GM12873 (cell line): Measurements from ENCODE around the gene GRIA3.

Experiments used
- TF ChIP-seq, protein P1 (sequence below): IDR thresholded peaks from 2 replicates; pipeline ENCODE4 v1.5.1; 2012; ENCODE audit warnings: low read depth, mild to moderate bottlenecking, moderate library complexity, low read length, control low read depth; ENCODE audit not compliant: insufficient read depth; ENCODE audit errors: missing control alignments

The GRIA3 gene

DNA sequence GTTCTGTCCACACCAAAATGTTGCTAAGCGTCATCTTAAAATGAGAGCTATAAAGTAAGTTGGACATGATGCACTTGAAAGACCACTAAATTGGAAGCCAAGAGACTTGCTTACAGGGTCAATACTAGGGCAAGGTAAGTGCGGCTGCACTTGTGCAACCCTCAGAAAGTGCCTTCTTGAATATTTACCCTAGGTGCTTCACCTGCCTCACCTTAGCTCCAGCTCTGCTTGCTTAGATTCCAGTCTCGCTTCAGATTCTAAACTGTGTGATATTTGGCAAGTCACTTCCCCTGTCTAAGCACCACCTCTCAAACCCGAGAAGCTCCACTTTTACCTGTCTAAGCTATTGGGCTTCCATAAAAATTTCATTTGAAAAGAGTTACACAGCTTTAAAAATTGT is 136.5 kb downstream of the GRIA3 start:
- TF ChIP-seq, protein P1, sequence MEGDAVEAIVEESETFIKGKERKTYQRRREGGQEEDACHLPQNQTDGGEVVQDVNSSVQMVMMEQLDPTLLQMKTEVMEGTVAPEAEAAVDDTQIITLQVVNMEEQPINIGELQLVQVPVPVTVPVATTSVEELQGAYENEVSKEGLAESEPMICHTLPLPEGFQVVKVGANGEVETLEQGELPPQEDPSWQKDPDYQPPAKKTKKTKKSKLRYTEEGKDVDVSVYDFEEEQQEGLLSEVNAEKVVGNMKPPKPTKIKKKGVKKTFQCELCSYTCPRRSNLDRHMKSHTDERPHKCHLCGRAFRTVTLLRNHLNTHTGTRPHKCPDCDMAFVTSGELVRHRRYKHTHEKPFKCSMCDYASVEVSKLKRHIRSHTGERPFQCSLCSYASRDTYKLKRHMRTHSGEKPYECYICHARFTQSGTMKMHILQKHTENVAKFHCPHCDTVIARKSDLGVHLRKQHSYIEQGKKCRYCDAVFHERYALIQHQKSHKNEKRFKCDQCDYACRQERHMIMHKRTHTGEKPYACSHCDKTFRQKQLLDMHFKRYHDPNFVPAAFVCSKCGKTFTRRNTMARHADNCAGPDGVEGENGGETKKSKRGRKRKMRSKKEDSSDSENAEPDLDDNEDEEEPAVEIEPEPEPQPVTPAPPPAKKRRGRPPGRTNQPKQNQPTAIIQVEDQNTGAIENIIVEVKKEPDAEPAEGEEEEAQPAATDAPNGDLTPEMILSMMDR: no peak

GRCh38 chrX:123322536-123322935 is 138.5 kb downstream of the GRIA3 start:
- TF ChIP-seq, protein P1: no peak

- TF ChIP-seq, protein P1: no peak
These were observed 140.5 kb downstream of the GRIA3 start for GRCh38 chrX:123324625-123325024.

DNA sequence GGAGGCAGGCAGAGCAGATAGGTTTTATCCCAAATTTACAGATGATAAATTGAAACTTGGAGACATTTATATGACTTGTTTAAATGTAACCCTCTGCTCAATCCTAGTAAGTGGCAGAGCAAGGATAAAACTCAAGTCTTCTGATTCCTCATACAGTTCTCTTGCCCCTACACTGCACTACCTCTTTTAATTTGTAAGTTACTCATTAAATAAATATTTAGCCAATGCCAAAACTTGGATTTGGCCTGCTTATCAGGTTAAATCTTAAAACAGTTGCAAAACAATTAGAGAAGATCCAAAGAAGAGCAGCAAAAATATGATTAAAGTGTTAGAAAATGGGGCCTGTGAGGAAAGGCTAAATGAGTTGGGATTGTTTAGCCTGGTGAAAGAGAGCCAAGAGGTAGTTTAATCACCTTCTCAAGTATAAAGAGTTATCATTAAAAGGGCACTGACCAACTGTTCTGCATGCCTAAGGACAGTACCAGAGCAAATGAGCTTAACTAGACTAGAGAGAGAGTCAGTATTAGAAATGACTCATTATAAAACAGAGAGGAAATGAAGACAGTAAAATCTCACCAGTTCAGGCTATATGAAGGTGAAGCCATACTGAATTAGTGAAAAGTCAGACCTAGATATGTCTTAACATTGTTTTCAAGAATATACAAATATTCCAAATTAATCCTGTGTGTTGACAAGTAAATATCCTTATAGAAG is 146.3 kb downstream of the GRIA3 start:
- TF ChIP-seq, protein P1: no peak

DNA sequence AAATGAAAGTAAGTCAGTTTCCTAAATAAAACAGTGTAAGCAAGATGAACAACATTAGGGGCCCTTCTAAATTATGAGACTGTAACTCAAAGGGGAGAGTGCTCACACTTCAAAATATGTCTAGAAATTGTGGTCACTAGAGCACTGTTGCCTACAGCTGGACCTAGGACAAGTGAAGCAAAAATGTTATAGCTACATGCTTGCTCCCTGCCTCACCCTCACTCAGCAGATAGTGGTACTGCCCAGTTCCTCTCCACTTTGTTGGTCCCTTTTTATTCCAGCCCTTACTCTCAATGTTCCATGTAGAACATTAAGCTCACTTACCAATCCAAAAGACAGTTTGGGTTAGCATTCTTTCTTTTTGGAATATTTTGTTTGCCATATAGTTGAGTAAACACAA is 147.3 kb downstream of the GRIA3 start:
- TF ChIP-seq, protein P1: no peak

DNA sequence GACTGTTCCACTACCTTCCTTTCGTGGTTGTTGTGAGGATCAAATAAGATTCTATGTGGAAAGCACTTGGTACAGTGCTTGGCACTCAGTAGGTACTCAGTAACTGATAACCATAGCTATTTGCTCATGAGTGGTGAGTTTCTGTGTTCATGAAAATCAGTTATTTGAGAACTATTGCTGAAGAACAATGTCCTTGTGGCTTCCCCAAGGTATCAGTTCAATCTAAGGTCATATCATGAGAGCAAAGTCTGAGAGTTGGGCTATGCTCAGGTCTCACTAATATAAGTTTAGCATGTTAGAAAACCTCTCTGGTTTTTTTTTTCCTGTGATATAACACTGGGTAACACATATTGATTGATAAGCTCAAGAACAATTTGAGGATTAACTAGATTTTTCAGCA is 147.8 kb downstream of the GRIA3 start:
- TF ChIP-seq, protein P1: no peak

DNA sequence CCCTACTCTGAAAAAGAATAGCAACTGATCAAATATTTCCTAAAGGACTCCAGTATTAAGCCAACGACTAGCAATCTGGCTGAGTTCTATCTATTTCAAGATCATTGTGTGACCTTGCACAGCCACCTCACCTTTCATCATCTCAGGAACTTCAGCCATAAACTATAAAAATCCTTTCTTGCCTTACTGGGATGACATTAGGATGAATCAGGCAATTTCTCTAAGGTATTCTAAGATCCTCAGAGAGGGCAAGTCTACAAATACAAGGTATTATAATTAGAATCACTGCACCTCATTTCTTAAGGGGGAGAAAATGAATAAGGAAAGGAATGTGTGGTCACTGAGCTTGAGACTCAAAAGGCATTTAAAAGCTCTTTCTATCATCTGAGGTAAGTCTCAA is 152.6 kb downstream of the GRIA3 start:
- TF ChIP-seq, protein P1: no peak
